RWPE1 (cell line): ENCODE measurements around the gene E2F2.

Source experiments
- CTCF ChIA-PET: fragments of 350-600 bp; sonication (Branson Sonifier 250); formaldehyde crosslinking; extraction: SDS; loops from one replicate; lab custom pipeline; 2021; lab: Yijun Ruan, JAX
- POLR2A ChIA-PET: fragments of 400-600 bp; formaldehyde crosslinking; extraction: SDS; loops from one replicate; lab custom pipeline; 2020; ENCODE audit warnings: antibody characterized with exemption; ENCODE audit not compliant: low non-redundant PET; lab: Yijun Ruan, JAX
- DNase-seq: peaks from one replicate; pipeline ENCODE4 v3.0.0; 2012; ENCODE audit warnings: low spot score
- H3K27ac ChIP-seq: fragments of 450-650 bp; 2 replicates; pipeline ENCODE4 v1.5.1; 2017
- CTCF ChIP-seq: fragments of 450-650 bp; conservative IDR thresholded peaks from 2 replicates; pipeline ENCODE4 v1.5.1; 2017; ENCODE audit warnings: low read depth, mild to moderate bottlenecking

Gene E2F2

GRCh38 chr1:23521588-23521987, 9.4 kb downstream of the E2F2 start:
- ChIA-PET CTCF (interaction anchor here (0.7 to 1.7 kb wide), 3 partner anchors 25 to 58 kb away, joined by 3 to 6 read pairs (median 3); no protein-coding TSS in a partner anchor), POLR2A (no interaction called here)
- H3K27ac ChIP-seq: no peak overlapping the region
- TF ChIP-seq CTCF: no peak
- DNase-seq: no peak

GRCh38 chr1:23517581-23517980, 13.5 kb downstream of the E2F2 start:
- ChIA-PET POLR2A (no interaction called here), CTCF (interaction anchor here (1.3 kb wide), 1 partner anchor 21 kb away, joined by 4 read pairs; no protein-coding TSS in a partner anchor)
- TF ChIP-seq CTCF: no peak
- no peak overlapping the region for H3K27ac ChIP-seq
- DNase-seq: no peak

- POLR2A ChIA-PET: no interaction called here
- no peak for TF ChIP-seq CTCF
- CTCF ChIA-PET: interaction anchor here (3.1 kb wide), 1 partner anchor 19 kb away, joined by 9 read pairs; no protein-coding TSS in a partner anchor
- no peak for DNase-seq
- H3K27ac ChIP-seq: no peak overlapping the region
Observed at GRCh38 chr1:23515905-23516304, 15.1 kb downstream of the E2F2 start.

- POLR2A ChIA-PET: no interaction called here
- no peak for TF ChIP-seq CTCF
- H3K27ac ChIP-seq: no peak overlapping the region
- CTCF ChIA-PET: interaction anchor here (0.7 to 3.1 kb wide), 3 partner anchors 13 to 25 kb away, joined by 4 to 9 read pairs (median 4); no protein-coding TSS in a partner anchor
- no peak for DNase-seq
Observed at GRCh38 chr1:23514111-23514679, 16.8 kb downstream of the E2F2 start.

- CTCF ChIA-PET: interaction anchor here (1.5 kb wide), 1 partner anchor 13 kb away, joined by 6 read pairs; no protein-coding TSS in a partner anchor
Observed at GRCh38 chr1:23509896-23510295, 21.1 kb downstream of the E2F2 start.

More at GRCh38 chr1:23509896-23510295, 21.1 kb downstream of the E2F2 start:
- TF ChIP-seq CTCF: no peak
- no peak overlapping the region for H3K27ac ChIP-seq
- no peak for DNase-seq
- POLR2A ChIA-PET: no interaction called here
